Spleen (tissue), 11 donors: Measurements from ENCODE around the gene IL17B. TPM values are rescaled to one million over a fixed set of nuclear protein-coding genes. Genes with fewer than 3 reads are reported as not detected.

Source experiments
- DNase-seq: peaks from one replicate; pipeline ENCODE4 v3.0.0-alpha.2; 2020
- H3K27ac ChIP-seq, 8 donors: fragments of 200-600 bp; sonication (generic) in 7 of 8; 1 replicate in 4 of 8; 2 replicates in 4 of 8; pipeline versions ENCODE4 v1.5.0 to v1.8.0; 2016 to 2021; ENCODE audit warnings: inconsistent platforms in 4 of 8, mild to moderate bottlenecking in 4 of 8, moderate library complexity in 1 of 8
- H3K27me3 ChIP-seq, 7 donors: fragments of 200-600 bp; sonication (generic) in 6 of 7; replicated peaks in 1 of 7; 1 replicate in 4 of 7; 2 replicates in 3 of 7; pipeline versions ENCODE4 v1.5.0 to v1.8.0; 2016 to 2021; ENCODE audit warnings: inconsistent platforms in 3 of 7, mild to moderate bottlenecking in 1 of 7
- H3K36me3 ChIP-seq, 6 donors: fragments of 200-600 bp; sonication (generic) in 5 of 6; 1 replicate in 4 of 6; 2 replicates in 2 of 6; pipeline versions ENCODE4 v1.5.0 to v1.8.0; 2016 to 2021; ENCODE audit warnings: inconsistent platforms in 2 of 6
- H3K4me1 ChIP-seq, 6 donors: fragments of 200-600 bp; sonication (generic) in 5 of 6; 1 replicate in 3 of 6; 2 replicates in 3 of 6; pipeline versions ENCODE4 v1.5.0 to v1.8.0; 2016 to 2021; ENCODE audit warnings: inconsistent platforms in 3 of 6
- H3K4me3 ChIP-seq, 8 donors: fragments of 200-600 bp; sonication (generic) in 7 of 8; 1 replicate in 4 of 8; 2 replicates in 4 of 8; pipeline versions ENCODE4 v1.5.0 to v1.8.0; 2016 to 2021; ENCODE audit warnings: inconsistent platforms in 4 of 8, mild to moderate bottlenecking in 4 of 8, moderate library complexity in 2 of 8
- H3K9me3 ChIP-seq, 8 donors: fragments of 200-600 bp; sonication (generic) in 7 of 8; 1 replicate in 4 of 8; 2 replicates in 4 of 8; pipeline versions ENCODE4 v1.5.0 to v1.8.0; 2016 to 2021; ENCODE audit warnings: inconsistent platforms in 4 of 8
- POLR2A ChIP-seq, 3 donors: fragments of 450-650 bp; IDR thresholded peaks; one replicate each; pipeline ENCODE4 v1.5.1; 2017; ENCODE audit warnings: antibody characterized with exemption in 3 of 3, mild to moderate bottlenecking in 1 of 3
- POLR2AphosphoS5 ChIP-seq, 3 donors: sonication (generic); formaldehyde crosslinking; IDR thresholded peaks; one replicate each; pipeline ENCODE4 v1.5.1; 2017; ENCODE audit warnings: antibody characterized with exemption in 3 of 3
- WGBS, 5 donors: extraction: QIAGEN DNeasy Blood & Tissue Kit in 3 of 5; methylation state at CpG; one replicate each; pipeline versions ENCODE4 v1.1.5 to v1.1.7; 2013 to 2018; 5-methylcytosine and 5-hydroxymethylcytosine counted together
- intact Hi-C: fragments of 100-400 bp; cut with DNase I; formaldehyde crosslinking; loops from one replicate; pipeline ENCODE4 v1.15.0; 2023; ENCODE audit warnings: low total_unique reads
- polyA plus RNA-seq, 3 donors: library from polyadenylated mRNA; stranded (reverse); fragments of 200-250 nt; gene quantifications; one replicate each; pipeline ENCODE4 v1.2.1, GENCODE V29; 2013
- total RNA-seq, 7 donors: library from RNA; depleted of rRNA in 3 of 7; stranded (reverse); fragments of >200 nt in 3 of 7; fragmentation: NEBNext Ultra II Directional in 4 of 7; extraction: Animal tissue kit (Norgen Biotek cat#: 25700) in 4 of 7; gene quantifications; one replicate each; pipeline versions ENCODE4 v1.1.0 to v1.2.1, GENCODE V29; 2016 to 2021
- TF ChIP-seq, protein P1 (sequence below), 11 experiments: fragments of 200-600 bp in 7 of 11; fragments of 450-650 bp in 4 of 11; sonication (generic) in 4 of 11; IDR thresholded peaks in 8 of 11; conservative IDR thresholded peaks in 3 of 11; 1 replicate in 7 of 11; 2 replicates in 4 of 11; pipeline versions ENCODE4 v1.4.0 to v1.8.0; 2016 to 2021; ENCODE audit warnings: antibody characterized with exemption in 11 of 11, inconsistent platforms in 4 of 11, mild to moderate bottlenecking in 1 of 11
- donor health status: healthy with polysubstance abuse.
- donor health status: DM: no; HTN: no; CAD: no; lungs with moderate emphysema.
- donor health status: DM: no; HTN: no; CAD: no.
- donor health status: Bipolar disorder and iron deficiency.
- donor health status: healthy.
- donor health status: DM: no; HTN: no; CAD: no.
- donor health status: DM: yes; HTN: yes; CAD: no.

Gene IL17B
- total and polyA plus RNA-seq, 10 donors, result 0.30 to 1.4 (median 0.60) TPM; not detected in 4

DNA sequence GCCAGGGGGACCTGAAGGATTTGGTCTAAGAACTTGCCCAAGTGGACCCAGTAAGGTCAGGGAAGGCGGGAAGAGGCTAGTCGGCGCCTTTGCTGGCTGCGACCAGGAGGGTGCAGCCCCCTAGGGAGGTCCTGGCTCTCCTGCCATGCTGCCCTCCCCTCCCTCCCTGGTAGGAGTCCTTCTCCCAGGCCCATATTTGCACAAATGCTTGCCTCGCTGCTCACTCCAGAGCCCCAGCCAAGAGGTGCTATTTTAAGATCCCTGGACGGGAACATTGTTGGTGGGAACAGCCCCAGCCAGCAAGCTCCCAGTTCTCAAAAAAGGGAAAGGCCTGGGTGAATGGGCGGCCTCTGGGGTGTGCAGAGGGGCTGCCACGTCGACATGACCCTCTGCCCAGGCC lies 4.3 kb upstream of the IL17B start:
- H3K27me3 ChIP-seq, result peaks cover 0 to 18% (median 0%) of the 10 kb centered on the region in 7 donors
- H3K4me1 ChIP-seq, result peaks cover 0 to 34% (median 12%) of the 10 kb centered on the region in 6 donors
- no peaks in the 10 kb centered on the region for H3K36me3 ChIP-seq
- intact Hi-C loops, result loop anchor here (5.0 kb wide), 1 partner anchor 184 kb away; no protein-coding TSS in a partner anchor
- 76 to 85% (median 82%) methylated on average over 9 of the region's 9 CpGs for WGBS, 5 donors
- no peak overlapping the region for H3K4me3 ChIP-seq
- no peaks in the 10 kb centered on the region for H3K9me3 ChIP-seq
- peak overlapping the region in 6 of 8 donors; percentile 33 to 56 (median 46) for H3K27ac ChIP-seq
- no peak for DNase-seq
- TF ChIP-seq POLR2A (IDR thresholded peaks at IDR 0.05) (no peak), POLR2AphosphoS5 (IDR thresholded peaks at IDR 0.05) (peak in 1 of 3 donors; percentile 45)
- TF ChIP-seq, protein P1, sequence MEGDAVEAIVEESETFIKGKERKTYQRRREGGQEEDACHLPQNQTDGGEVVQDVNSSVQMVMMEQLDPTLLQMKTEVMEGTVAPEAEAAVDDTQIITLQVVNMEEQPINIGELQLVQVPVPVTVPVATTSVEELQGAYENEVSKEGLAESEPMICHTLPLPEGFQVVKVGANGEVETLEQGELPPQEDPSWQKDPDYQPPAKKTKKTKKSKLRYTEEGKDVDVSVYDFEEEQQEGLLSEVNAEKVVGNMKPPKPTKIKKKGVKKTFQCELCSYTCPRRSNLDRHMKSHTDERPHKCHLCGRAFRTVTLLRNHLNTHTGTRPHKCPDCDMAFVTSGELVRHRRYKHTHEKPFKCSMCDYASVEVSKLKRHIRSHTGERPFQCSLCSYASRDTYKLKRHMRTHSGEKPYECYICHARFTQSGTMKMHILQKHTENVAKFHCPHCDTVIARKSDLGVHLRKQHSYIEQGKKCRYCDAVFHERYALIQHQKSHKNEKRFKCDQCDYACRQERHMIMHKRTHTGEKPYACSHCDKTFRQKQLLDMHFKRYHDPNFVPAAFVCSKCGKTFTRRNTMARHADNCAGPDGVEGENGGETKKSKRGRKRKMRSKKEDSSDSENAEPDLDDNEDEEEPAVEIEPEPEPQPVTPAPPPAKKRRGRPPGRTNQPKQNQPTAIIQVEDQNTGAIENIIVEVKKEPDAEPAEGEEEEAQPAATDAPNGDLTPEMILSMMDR (IDR thresholded peaks at IDR 0.05 in 8 of 11, conservative IDR thresholded peaks at IDR 0.05 in 3 of 11), result no peak

DNA sequence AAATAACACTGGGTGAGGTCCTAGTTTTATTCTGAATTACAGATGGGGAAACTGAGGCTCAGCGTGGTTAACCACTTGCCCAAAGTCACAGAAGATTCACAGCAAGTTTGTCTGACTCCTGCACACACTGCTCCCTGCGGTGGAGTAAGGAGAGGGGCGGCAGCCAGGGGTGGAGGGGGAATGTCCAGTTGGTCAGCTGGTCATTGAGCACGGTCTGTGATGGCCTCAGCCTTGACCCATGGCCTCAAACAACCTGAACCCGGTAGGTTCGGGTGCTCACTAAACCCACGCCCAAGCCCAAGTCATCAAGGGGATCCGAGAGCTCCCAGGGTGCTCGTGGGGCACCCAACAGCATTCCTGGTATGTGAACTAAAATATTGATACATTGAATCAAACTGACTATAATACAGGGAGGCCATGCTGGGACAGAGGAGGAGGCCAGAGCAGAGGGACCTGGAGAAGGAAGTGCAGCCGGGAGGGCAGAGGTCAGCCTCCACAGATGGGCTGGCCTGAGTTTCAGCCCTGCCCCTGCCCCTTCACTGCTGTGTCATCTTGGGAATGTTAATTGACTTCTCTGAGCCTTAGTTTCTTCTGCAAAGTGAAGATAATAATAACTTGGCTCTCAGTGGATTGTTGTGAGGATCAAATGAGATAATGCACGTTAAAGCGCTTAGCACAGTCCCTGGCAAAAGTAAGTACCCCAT lies 3.6 kb upstream of the IL17B start:
- WGBS, 5 donors, result 75 to 89% (median 81%) methylated on average over 10 to 12 of the region's 12 CpGs
- Histone ChIP-seq H3K9me3 (no peaks in the 10 kb centered on the region), H3K4me1 (peaks cover 0 to 34% (median 12%) of the 10 kb centered on the region in 6 donors), H3K27ac (peak overlapping the region in 6 of 8 donors; percentile 33 to 56 (median 46)), H3K27me3 (peaks cover 0 to 18% (median 0%) of the 10 kb centered on the region in 7 donors), H3K36me3 (no peaks in the 10 kb centered on the region), H3K4me3 (no peak overlapping the region)
- no peak for DNase-seq
- TF ChIP-seq POLR2AphosphoS5 (IDR thresholded peaks at IDR 0.05), result no peak
- no peak for TF ChIP-seq POLR2A (IDR thresholded peaks at IDR 0.05)
- TF ChIP-seq, protein P1 (IDR thresholded peaks at IDR 0.05 in 8 of 11, conservative IDR thresholded peaks at IDR 0.05 in 3 of 11), result no peak
- intact Hi-C loops, result loop anchor here (5.0 kb wide), 1 partner anchor 185 kb away; no protein-coding TSS in a partner anchor

DNA sequence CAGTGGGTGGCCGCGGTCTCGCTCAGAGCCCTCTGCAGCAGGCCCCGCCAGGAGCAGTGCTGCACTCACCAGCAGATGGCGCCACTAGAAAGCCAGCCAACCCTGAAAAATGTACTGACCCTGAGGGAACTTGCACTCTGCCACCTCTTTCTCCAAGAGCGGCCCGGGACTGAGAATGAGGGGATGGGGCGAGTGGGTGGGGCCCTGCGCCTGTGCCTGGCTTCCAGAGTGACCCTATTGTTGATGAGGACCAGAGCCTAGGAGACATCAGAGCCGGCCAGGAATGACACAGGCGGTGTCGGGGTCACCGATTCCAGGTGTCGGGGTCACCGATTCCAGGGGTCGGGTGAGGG lies 2.9 kb upstream of the IL17B start:
- peak; percentile 48 to 61 (median 60) for TF ChIP-seq POLR2AphosphoS5 (IDR thresholded peaks at IDR 0.05)
- TF ChIP-seq, protein P1 (IDR thresholded peaks at IDR 0.05 in 8 of 11, conservative IDR thresholded peaks at IDR 0.05 in 3 of 11), result peak; percentile 78 to 95 (median 89)
- TF ChIP-seq POLR2A (IDR thresholded peaks at IDR 0.05), result no peak
- 3 to 44% (median 40%) methylated on average over 5 to 16 of the region's 16 CpGs for WGBS, 5 donors

More for the DNA sequence above, 2.9 kb upstream of the IL17B start:
- Histone ChIP-seq H3K4me3 (peak overlapping the region in 1 of 8 donors; percentile 21), H3K27me3 (peaks cover 0 to 18% (median 0%) of the 10 kb centered on the region in 7 donors), H3K27ac (peak overlapping the region in 4 of 8 donors; percentile 33 to 56 (median 50)), H3K4me1 (peaks cover 0 to 34% (median 12%) of the 10 kb centered on the region in 6 donors), H3K36me3 (no peaks in the 10 kb centered on the region), H3K9me3 (no peaks in the 10 kb centered on the region)
- peak; percentile 92 for DNase-seq
- intact Hi-C loops, result loop anchor here (5.0 kb wide), 1 partner anchor 185 kb away; no protein-coding TSS in a partner anchor
